H1 (cell line): Measurements from ENCODE around the gene SEC61B. TPM values are rescaled to one million over a fixed set of nuclear protein-coding genes. Genes with fewer than 3 reads are reported as not detected.

Source experiments
- CTCF ChIA-PET: fragments of 300-600 bp; sonication (Branson Sonifier 250); formaldehyde crosslinking; loops from one replicate; lab custom pipeline; 2021; ENCODE audit not compliant: partially characterized antibody; lab: Charles Lee
- POLR2A ChIA-PET: fragments of 300-600 bp; sonication (Branson Sonifier 250); formaldehyde crosslinking; loops from one replicate; lab custom pipeline; 2021; ENCODE audit warnings: inconsistent platforms; ENCODE audit not compliant: partially characterized antibody; lab: Charles Lee
- DNase-seq, 2 experiments: peaks; one replicate each; pipeline versions ENCODE4 v3.0.0 to v3.0.0-alpha.2; 2010 to 2022; ENCODE audit warnings: low spot score in 2 of 2, low read depth in 1 of 2, mixed read lengths in 1 of 2
- FAIRE-seq: peaks from 2 replicates; lab custom pipeline; 2011; peaks lifted over from hg19 to GRCh38; lab: Jason Lieb, UNC
- H2AFZ ChIP-seq: 2 replicates; pipeline ENCODE4 v1.8.1; 2012; ENCODE audit warnings: low read length, inconsistent platforms
- H2AK5ac ChIP-seq: 2 replicates; pipeline ENCODE4 v1.6.1; 2013; ENCODE audit warnings: low read depth, low read length
- H2BK120ac ChIP-seq: replicated peaks from 2 replicates; pipeline ENCODE3; 2013; ENCODE audit warnings: low read depth, low read length, inconsistent platforms
- H2BK12ac ChIP-seq: 2 replicates; pipeline ENCODE4 v1.6.1; 2013; ENCODE audit warnings: low read depth, low read length
- H2BK15ac ChIP-seq: 2 replicates; pipeline ENCODE4 v1.6.1; 2013; ENCODE audit warnings: low read length
- H2BK20ac ChIP-seq: 2 replicates; pipeline ENCODE4 v1.6.1; 2013; ENCODE audit warnings: low read length
- H2BK5ac ChIP-seq: 2 replicates; pipeline ENCODE4 v1.6.1; 2013; ENCODE audit warnings: low read depth, low read length
- H3K14ac ChIP-seq: 2 replicates; pipeline ENCODE4 v1.6.1; 2013; ENCODE audit warnings: inconsistent platforms; ENCODE audit not compliant: insufficient read length
- H3K18ac ChIP-seq: 2 replicates; pipeline ENCODE4 v1.6.1; 2013; ENCODE audit warnings: low read length; ENCODE audit errors: extremely low read depth
- H3K23ac ChIP-seq: 2 replicates; pipeline ENCODE4 v1.6.1; 2013; ENCODE audit warnings: inconsistent platforms; ENCODE audit not compliant: insufficient read length
- H3K23me2 ChIP-seq: 2 replicates; pipeline ENCODE4 v1.6.1; 2013; ENCODE audit warnings: low read depth, low read length
- H3K27ac ChIP-seq: 2 replicates; pipeline ENCODE4 v1.6.1; 2011; ENCODE audit warnings: low read depth, low read length, inconsistent platforms
- H3K27me3 ChIP-seq, 4 experiments: replicated peaks in 1 of 4; 1 replicate in 1 of 4; 2 replicates in 3 of 4; pipeline versions ENCODE4 v1.6.1 to v1.8.1; 2011 to 2013; ENCODE audit warnings: low read length in 3 of 4, mild to moderate bottlenecking in 3 of 4, inconsistent platforms in 2 of 4, mixed read lengths in 2 of 4, moderate library complexity in 1 of 4; ENCODE audit not compliant: control insufficient read depth in 3 of 4, insufficient read depth in 3 of 4; ENCODE audit errors: extremely low read depth in 1 of 4
- H3K36me3 ChIP-seq, 4 experiments: 2 replicates each; pipeline versions ENCODE4 v1.6.1 to v1.8.1; 2011 to 2013; ENCODE audit warnings: mild to moderate bottlenecking in 4 of 4, low read length in 3 of 4, moderate library complexity in 2 of 4, control low read depth in 1 of 4, inconsistent platforms in 1 of 4; ENCODE audit not compliant: insufficient read depth in 4 of 4, control insufficient read depth in 2 of 4
- H3K4ac ChIP-seq: replicated peaks from 2 replicates; pipeline ENCODE3; 2013; ENCODE audit warnings: low read length, low read depth, mixed read lengths, inconsistent platforms; ENCODE audit not compliant: insufficient read length
- H3K4me1 ChIP-seq, 4 experiments: replicated peaks in 1 of 4; 1 replicate in 1 of 4; 2 replicates in 3 of 4; pipeline versions ENCODE4 v1.6.1 to v1.8.1; 2011 to 2013; ENCODE audit warnings: low read length in 3 of 4, inconsistent platforms in 2 of 4, mixed read lengths in 1 of 4; ENCODE audit not compliant: insufficient read depth in 4 of 4, control insufficient read depth in 3 of 4
- H3K4me2 ChIP-seq, 2 experiments: 2 replicates each; pipeline versions ENCODE4 v1.6.1 to v1.8.1; 2011 to 2013; ENCODE audit warnings: low read depth in 2 of 2, low read length in 2 of 2, control low read depth in 1 of 2, inconsistent platforms in 1 of 2, mild to moderate bottlenecking in 1 of 2; ENCODE audit not compliant: insufficient read depth in 1 of 2
- H3K4me3 ChIP-seq, 4 experiments: fragments of 200-600, 300-600 bp in 1 of 4; sonication (generic), shearing (Covaris generic), sonication (Bioruptor Twin) in 1 of 4; 2 replicates each; pipeline versions ENCODE4 v1.5.1 to v1.8.1; 2011 to 2016; ENCODE audit warnings: low read length in 4 of 4, low read depth in 3 of 4, control low read depth in 2 of 4, inconsistent platforms in 2 of 4, mild to moderate bottlenecking in 2 of 4, mixed read lengths in 1 of 4, moderate library complexity in 1 of 4; ENCODE audit not compliant: insufficient read depth in 2 of 4; ENCODE audit errors: extremely low read depth in 1 of 4
- H3K56ac ChIP-seq: replicated peaks from 2 replicates; pipeline ENCODE3; 2013; ENCODE audit warnings: low read depth, mild to moderate bottlenecking, mixed read lengths, low read length, inconsistent platforms; ENCODE audit not compliant: insufficient read length
- H3K79me1 ChIP-seq: 2 replicates; pipeline ENCODE4 v1.6.1; 2013; ENCODE audit warnings: low read depth, low read length, control low read depth
- H3K79me2 ChIP-seq, 2 experiments: 2 replicates each; pipeline versions ENCODE4 v1.6.1 to v1.8.1; 2012 to 2013; ENCODE audit warnings: low read length in 2 of 2, mild to moderate bottlenecking in 2 of 2, inconsistent platforms in 1 of 2; ENCODE audit not compliant: insufficient read depth in 2 of 2, control insufficient read depth in 1 of 2
- H3K9ac ChIP-seq, 4 experiments: replicated peaks in 1 of 4; 1 replicate in 1 of 4; 2 replicates in 3 of 4; pipeline versions ENCODE4 v1.6.1 to v1.8.1; 2011 to 2013; ENCODE audit warnings: low read depth in 3 of 4, low read length in 3 of 4, control low read depth in 2 of 4, mild to moderate bottlenecking in 2 of 4, moderate library complexity in 2 of 4, inconsistent platforms in 1 of 4; ENCODE audit errors: extremely low read depth in 1 of 4
- H3K9me3 ChIP-seq, 2 experiments: 2 replicates each; pipeline versions ENCODE4 v1.6.1 to v1.8.1; 2012 to 2013; ENCODE audit warnings: mild to moderate bottlenecking in 2 of 2, moderate library complexity in 2 of 2, control low read depth in 1 of 2, inconsistent platforms in 1 of 2, low read depth in 1 of 2, low read length in 1 of 2, mixed read lengths in 1 of 2; ENCODE audit not compliant: insufficient read depth in 2 of 2
- H4K20me1 ChIP-seq, 2 experiments: replicated peaks in 1 of 2; 2 replicates each; pipeline versions ENCODE3 to v1.8.1; 2011 to 2013; ENCODE audit warnings: inconsistent platforms in 2 of 2, low read length in 2 of 2, mild to moderate bottlenecking in 1 of 2; ENCODE audit not compliant: insufficient read depth in 2 of 2, control insufficient read depth in 1 of 2
- H4K5ac ChIP-seq: 2 replicates; pipeline ENCODE4 v1.6.1; 2013; ENCODE audit warnings: low read length, low read depth, mixed read lengths, inconsistent platforms; ENCODE audit not compliant: insufficient read length
- H4K8ac ChIP-seq: 2 replicates; pipeline ENCODE4 v1.8.0; 2013; ENCODE audit warnings: mild to moderate bottlenecking, moderate library complexity, low read length, inconsistent platforms; ENCODE audit not compliant: insufficient read depth; ENCODE audit errors: extremely low read depth
- H4K91ac ChIP-seq: replicated peaks from 2 replicates; pipeline ENCODE3; 2013; ENCODE audit warnings: low read length, mixed read lengths, inconsistent platforms; ENCODE audit not compliant: insufficient read length
- CBX5 ChIP-seq: fragments of 300-800, 300-1000 bp; sonication (generic); IDR thresholded peaks from 2 replicates; pipeline ENCODE4 v1.7.1; 2016; ENCODE audit warnings: antibody characterized with exemption, low read length, low read depth
- CHD1 ChIP-seq: IDR thresholded peaks from 2 replicates; pipeline ENCODE4 v1.6.1; 2012; ENCODE audit warnings: low read depth, low read length, improper control_type of control experiment
- CTCF ChIP-seq, 3 experiments: IDR thresholded peaks; 1 replicate in 2 of 3; 2 replicates in 1 of 3; pipeline versions ENCODE4 v1.5.1 to v1.6.1; 2011; ENCODE audit warnings: low read length in 3 of 3, mild to moderate bottlenecking in 3 of 3, inconsistent platforms in 2 of 3, low read depth in 1 of 3, moderate library complexity in 1 of 3; ENCODE audit not compliant: insufficient read depth in 1 of 3; ENCODE audit errors: control extremely low read depth in 1 of 3
- EZH2 ChIP-seq: fragments of 200-600 bp; sonication (generic); IDR thresholded peaks from 2 replicates; pipeline ENCODE4 v1.7.1; 2012; ENCODE audit warnings: low read depth, mild to moderate bottlenecking, moderate library complexity, low read length, inconsistent platforms; ENCODE audit not compliant: severe bottlenecking
- PHF8 ChIP-seq: fragments of 200-600 bp; sonication (generic); conservative IDR thresholded peaks from 2 replicates; pipeline ENCODE4 v1.7.1; 2012; ENCODE audit warnings: low read depth, mild to moderate bottlenecking, inconsistent platforms, low read length, moderate library complexity
- SIX5 ChIP-seq: IDR thresholded peaks from 2 replicates; pipeline ENCODE4 v1.6.1; 2011; ENCODE audit warnings: mild to moderate bottlenecking, low read depth, low read length
- SP2 ChIP-seq: IDR thresholded peaks from 2 replicates; pipeline ENCODE4 v1.6.1; 2012; ENCODE audit warnings: mild to moderate bottlenecking, low read length, inconsistent platforms
- whole genome bisulfite sequencing, 2 experiments: shearing (Covaris generic) in 1 of 2; methylation state at CpG; one replicate each; pipeline versions ENCODE4 v1.1.6 to v1.1.7; 2013 to 2015; ENCODE audit warnings: low lambda C conversion rate in 2 of 2, mixed read lengths in 2 of 2, inconsistent platforms in 1 of 2, low coverage in 1 of 2, missing lambda C conversion rate in 1 of 2; ENCODE audit not compliant: insufficient replicate concordance in 2 of 2, insufficient coverage in 1 of 2, insufficient read length in 1 of 2; ENCODE audit errors: extremely low coverage in 1 of 2, missing lambda C conversion rate in 1 of 2; 5-methylcytosine and 5-hydroxymethylcytosine counted together
- polyA plus RNA-seq, 7 experiments: library from polyadenylated mRNA; depleted of rRNA in 3 of 7; stranded (reverse) in 5 of 7; unstranded in 2 of 7; fragments of >200 nt in 5 of 7; fragments of 200-250 nt in 2 of 7; gene quantifications; 1 replicate in 5 of 7; 2 replicates in 1 of 7; 4 replicates in 1 of 7; pipeline versions ENCODE4 v1.2.1 to v1.2.3, GENCODE V29; 2011 to 2013; ENCODE audit warnings: missing spikeins in 2 of 7, mixed read lengths in 2 of 7
- total RNA-seq: library from RNA; stranded (reverse); fragmentation: NEBNext Ultra II Directional; extraction: Animal tissue kit (Norgen Biotek cat#: 25700); gene quantifications from 2 replicates; pipeline ENCODE4 v1.2.1, GENCODE V29; 2021

Gene SEC61B
- total and polyA plus RNA-seq, 2 of the 8 experiments (the other 6 are each of a cell fraction or from before 2014, with no cell fraction given) = 155 to 379 TPM

GRCh38 chr9:99274495-99274894, 52.4 kb downstream of the SEC61B start:
- Histone ChIP-seq H3K18ac (no peak overlapping the region), H2BK5ac (no peak overlapping the region), H4K5ac (no peak overlapping the region), H3K4ac (no peak overlapping the region), H4K91ac (no peak overlapping the region), H2BK15ac (no peak overlapping the region), H4K8ac (no peak overlapping the region), H3K79me1 (no peaks in the 10 kb centered on the region), H3K27ac (no peak overlapping the region), H3K4me3 (no peak overlapping the region), H2BK120ac (no peak overlapping the region), H3K4me2 (no peak overlapping the region), H3K9me3 (no peaks in the 10 kb centered on the region), H3K4me1 (no peaks in the 10 kb centered on the region), H3K9ac (no peak overlapping the region), H2AK5ac (no peak overlapping the region), H2BK20ac (no peak overlapping the region), H3K27me3 (no peaks in the 10 kb centered on the region), H2AFZ (no peak overlapping the region), H3K14ac (no peak overlapping the region), H3K23ac (no peak overlapping the region), H2BK12ac (no peak overlapping the region), H3K56ac (no peak overlapping the region), H3K36me3 (no peaks in the 10 kb centered on the region), H3K79me2 (no peaks in the 10 kb centered on the region), H4K20me1 (no peaks in the 10 kb centered on the region), H3K23me2 (no peaks in the 10 kb centered on the region)
- TF ChIP-seq SP2 (no peak), EZH2 (no peak), SIX5 (no peak), CBX5 (no peak), CHD1 (no peak), CTCF (IDR thresholded peaks at IDR 0.05; ENCODE audit: control extremely low read depth in 1 of 3, insufficient read depth in 1 of 3, low read depth in 1 of 3, low read length in 3 of 3) (no peak), PHF8 (no peak)
- 49% methylated on average over 2 of the region's 2 CpGs; no CpG with 5 or more reads in 1 of the 2 experiments for WGBS, 2 experiments
- CTCF ChIA-PET = interaction anchor here (0.6 to 1.2 kb wide), 4 partner anchors 10 to 289 kb away, joined by 3 to 7 read pairs (median 4); no protein-coding TSS in a partner anchor
- POLR2A ChIA-PET = no interaction called here
- FAIRE-seq (no peak), DNase-seq (no peak)
